ENCODE measurements around the gene NTN4. TPM values are rescaled to one million over a fixed set of nuclear protein-coding genes. Genes with fewer than 3 reads are reported as not detected.
"Not testable (repeated sequence)": the region's sequence is repeated elsewhere in the genome, so short reads cannot be mapped to it uniquely, and the experiment has no call there.

NTN4 gene
- total RNA-seq, 4 donors from 2014 or later: 4.0 to 10.0 (median 5.7) TPM

- in situ Hi-C loops (cut with MboI; ENCODE audit: low sequenced_read_pairs in 4 of 4): no loop called here
- intact Hi-C loops (cut with DNase I; ENCODE audit: low total_unique reads): no loop called here
- ATAC-seq: no peak
- no peaks in the 10 kb centered on the region for H3K27me3 ChIP-seq
- H3K27ac ChIP-seq: no peak overlapping the region
- H3K4me3 ChIP-seq: no peak overlapping the region
- DNase-seq: no peak
- no peaks in the 10 kb centered on the region for H3K36me3 ChIP-seq
- peaks cover 0 to 7% of the 10 kb centered on the region in 2 donors for H3K4me1 ChIP-seq
- H3K9me3 ChIP-seq: peaks cover 0 to 3% (median 0%) of the 10 kb centered on the region in 3 donors
- no peak for TF ChIP-seq POLR2A (IDR thresholded peaks at IDR 0.05)
- no peak for TF ChIP-seq CTCF (IDR thresholded peaks at IDR 0.05 in 4 of 5, conservative IDR thresholded peaks at IDR 0.05 in 1 of 5)
Measured at GRCh38 chr12:95756362-95756761, 34.2 kb downstream of the NTN4 start.

- no peak overlapping the region for H3K4me3 ChIP-seq
- no peak overlapping the region for H3K27ac ChIP-seq
- in situ Hi-C loops (cut with MboI; ENCODE audit: low sequenced_read_pairs in 4 of 4) (no loop called here), intact Hi-C loops (cut with DNase I; ENCODE audit: low total_unique reads) (no loop called here)
- H3K4me1 ChIP-seq: peaks cover 0 to 7% of the 10 kb centered on the region in 2 donors
- H3K36me3 ChIP-seq: no peaks in the 10 kb centered on the region
- no peaks in the 10 kb centered on the region for H3K27me3 ChIP-seq
- no peak for ATAC-seq
- TF ChIP-seq POLR2A (IDR thresholded peaks at IDR 0.05) (no peak), CTCF (IDR thresholded peaks at IDR 0.05 in 4 of 5, conservative IDR thresholded peaks at IDR 0.05 in 1 of 5) (no peak)
- peaks cover 0 to 3% (median 0%) of the 10 kb centered on the region in 3 donors for H3K9me3 ChIP-seq
- DNase-seq: no peak
Measured at GRCh38 chr12:95755261-95755865, 35.2 kb downstream of the NTN4 start.

- H3K4me3 ChIP-seq; in situ Hi-C loops (cut with MboI; ENCODE audit: low sequenced_read_pairs in 4 of 4); H3K9me3 ChIP-seq; ATAC-seq; intact Hi-C loops (cut with DNase I; ENCODE audit: low total_unique reads); H3K36me3 ChIP-seq; H3K27me3 ChIP-seq; H3K4me1 ChIP-seq; H3K27ac ChIP-seq; DNase-seq: not testable (repeated sequence)
Measured at GRCh38 chr12:95746062-95746461, 44.5 kb downstream of the NTN4 start.

GRCh38 chr12:95742586-95742985 is 48.0 kb downstream of the NTN4 start:
- Histone ChIP-seq H3K4me3 (no peak overlapping the region), H3K27ac (no peak overlapping the region), H3K9me3 (no peaks in the 10 kb centered on the region), H3K4me1 (peaks cover 7 to 12% of the 10 kb centered on the region in 2 donors), H3K36me3 (no peaks in the 10 kb centered on the region), H3K27me3 (no peaks in the 10 kb centered on the region)
- ATAC-seq: no peak
- no peak for DNase-seq
- in situ Hi-C loops (cut with MboI; ENCODE audit: low sequenced_read_pairs in 4 of 4): no loop called here
- TF ChIP-seq POLR2A (IDR thresholded peaks at IDR 0.05): no peak
- no peak for TF ChIP-seq CTCF (IDR thresholded peaks at IDR 0.05 in 4 of 5, conservative IDR thresholded peaks at IDR 0.05 in 1 of 5)
- intact Hi-C loops (cut with DNase I; ENCODE audit: low total_unique reads): no loop called here

GRCh38 chr12:95741635-95742034 is 48.9 kb downstream of the NTN4 start:
- in situ Hi-C loops (cut with MboI; ENCODE audit: low sequenced_read_pairs in 4 of 4) (no loop called here), intact Hi-C loops (cut with DNase I; ENCODE audit: low total_unique reads) (no loop called here)
- Histone ChIP-seq H3K4me1 (peaks cover 11 to 17% of the 10 kb centered on the region in 2 donors), H3K4me3 (no peak overlapping the region), H3K27me3 (no peaks in the 10 kb centered on the region), H3K9me3 (no peaks in the 10 kb centered on the region), H3K27ac (no peak overlapping the region), H3K36me3 (no peaks in the 10 kb centered on the region)
- TF ChIP-seq CTCF (IDR thresholded peaks at IDR 0.05 in 4 of 5, conservative IDR thresholded peaks at IDR 0.05 in 1 of 5) (no peak), POLR2A (IDR thresholded peaks at IDR 0.05) (no peak)
- no peak for DNase-seq
- no peak for ATAC-seq
